GM10847 (cell line): ENCODE measurements around the gene KDM1A.

Experiments used
- POLR2A ChIP-seq: IDR thresholded peaks from 2 replicates; pipeline ENCODE4 v1.6.1; 2011; ENCODE audit not compliant: insufficient read length; ENCODE audit errors: extremely low read depth

Gene KDM1A

DNA sequence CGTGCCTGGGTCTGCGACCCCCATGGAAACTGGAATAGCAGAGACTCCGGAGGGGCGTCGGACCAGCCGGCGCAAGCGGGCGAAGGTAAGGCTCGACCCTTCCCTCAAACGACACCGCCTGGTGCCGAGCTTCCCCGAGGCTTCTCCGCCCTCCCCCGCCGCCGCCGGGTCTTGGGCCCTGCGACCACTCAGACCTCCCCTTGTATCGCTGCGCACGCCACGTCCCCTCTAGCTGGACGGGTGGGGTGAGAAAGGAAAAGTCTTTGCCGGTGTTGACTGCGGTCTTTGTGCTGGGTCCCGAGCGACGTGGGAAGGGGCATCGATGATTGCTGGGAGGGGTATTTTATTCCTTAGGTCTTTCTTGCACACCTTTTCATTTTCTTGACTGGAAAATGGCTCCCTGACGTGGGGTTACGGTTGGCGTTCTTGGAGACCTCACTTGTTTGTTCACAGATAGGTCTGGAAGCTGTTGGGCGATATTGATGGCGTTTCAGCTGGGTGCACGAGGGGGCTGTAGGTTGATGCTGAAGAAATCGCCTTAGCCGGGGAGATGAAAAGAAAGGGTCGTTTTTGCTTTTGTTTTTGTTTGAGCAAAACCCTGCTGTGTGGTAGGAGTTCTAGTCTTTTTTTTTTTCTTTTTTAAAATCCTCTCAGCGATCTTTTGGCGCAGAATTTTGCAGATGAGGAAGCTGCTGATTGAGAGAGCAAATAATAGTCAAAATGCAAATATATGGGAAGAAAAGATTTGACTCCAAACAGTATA lies 776 bp downstream of the KDM1A start:
- no peak for TF ChIP-seq POLR2A

GRCh38 chr1:23020706-23021405 lies 1.6 kb downstream of the KDM1A start:
- no peak for TF ChIP-seq POLR2A

DNA sequence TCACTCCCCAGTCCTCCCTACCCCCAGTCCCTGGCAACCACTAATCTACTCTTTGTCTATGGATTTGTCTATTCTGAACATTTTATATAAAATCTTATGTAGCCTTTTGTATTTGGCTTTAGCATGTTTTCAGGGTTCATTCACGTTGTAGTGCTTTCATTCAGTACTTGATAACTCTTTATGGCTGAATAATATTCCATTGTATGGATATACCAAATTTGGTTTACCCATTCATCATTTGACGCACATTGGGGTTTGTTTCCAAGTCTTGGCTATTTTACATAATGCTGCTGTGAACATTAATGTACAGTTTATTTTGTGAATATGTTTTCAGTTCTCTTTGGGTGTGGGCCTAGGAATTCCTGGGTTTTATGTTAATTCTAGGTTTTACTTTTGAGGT lies 2.6 kb downstream of the KDM1A start:
- TF ChIP-seq POLR2A = no peak

- no peak for TF ChIP-seq POLR2A
These were observed 4.0 kb downstream of the KDM1A start for GRCh38 chr1:23023174-23023845.

GRCh38 chr1:23026568-23026967 lies 7.3 kb downstream of the KDM1A start:
- no peak for TF ChIP-seq POLR2A

DNA sequence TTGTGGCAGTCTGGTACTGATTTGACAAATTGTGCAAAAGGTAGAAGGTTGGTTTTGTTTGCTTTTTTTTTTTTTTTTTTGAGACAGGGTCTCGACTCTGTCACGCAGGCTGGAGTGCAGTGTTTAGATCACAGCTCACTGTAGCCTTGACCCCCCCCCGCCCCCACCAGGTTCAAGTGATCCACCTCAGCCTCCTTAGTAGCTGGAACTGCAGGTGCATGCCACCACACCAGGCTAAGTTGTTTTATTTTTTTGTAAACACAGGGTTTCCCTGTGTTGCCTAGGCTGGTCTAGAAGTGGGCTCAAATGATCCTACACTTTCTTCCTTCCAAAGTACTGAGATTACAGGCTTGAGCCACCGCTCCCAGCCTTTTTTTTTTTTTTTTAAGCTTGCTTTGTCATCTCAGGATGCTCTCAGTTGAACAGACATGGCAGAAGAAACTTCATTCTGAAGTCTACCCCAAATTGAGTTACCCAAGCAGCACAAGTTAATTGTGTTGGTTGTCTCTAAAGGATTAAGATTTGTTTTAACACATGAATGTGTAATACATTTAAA lies 8.2 kb downstream of the KDM1A start:
- no peak for TF ChIP-seq POLR2A

GRCh38 chr1:23029337-23029736 lies 10.1 kb downstream of the KDM1A start:
- TF ChIP-seq POLR2A = no peak

- TF ChIP-seq POLR2A = no peak
These were observed 16.7 kb downstream of the KDM1A start for GRCh38 chr1:23035823-23036452.

GRCh38 chr1:23037081-23037740 lies 17.9 kb downstream of the KDM1A start:
- TF ChIP-seq POLR2A = no peak

GRCh38 chr1:23039308-23039826 lies 20.1 kb downstream of the KDM1A start:
- no peak for TF ChIP-seq POLR2A

DNA sequence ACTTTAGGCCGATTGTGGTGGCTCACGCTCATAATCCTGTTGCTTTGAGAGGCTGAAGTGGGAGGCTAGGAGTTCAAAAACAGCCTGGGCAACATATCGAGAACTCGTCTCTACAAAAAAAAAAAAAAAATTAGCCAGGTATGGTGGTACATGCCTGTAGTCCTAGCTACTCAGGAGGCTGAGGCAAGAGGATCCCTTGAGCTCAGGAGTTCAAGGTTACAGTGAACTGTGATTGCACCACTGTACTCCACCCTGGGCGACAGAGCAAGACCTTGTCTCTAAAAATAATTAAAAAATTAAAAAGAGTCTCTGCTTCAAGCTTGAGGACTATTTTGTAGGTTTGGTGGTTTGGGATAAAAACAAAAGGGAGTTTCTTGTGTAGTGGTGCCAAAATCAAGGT lies 21.2 kb downstream of the KDM1A start:
- TF ChIP-seq POLR2A = no peak

DNA sequence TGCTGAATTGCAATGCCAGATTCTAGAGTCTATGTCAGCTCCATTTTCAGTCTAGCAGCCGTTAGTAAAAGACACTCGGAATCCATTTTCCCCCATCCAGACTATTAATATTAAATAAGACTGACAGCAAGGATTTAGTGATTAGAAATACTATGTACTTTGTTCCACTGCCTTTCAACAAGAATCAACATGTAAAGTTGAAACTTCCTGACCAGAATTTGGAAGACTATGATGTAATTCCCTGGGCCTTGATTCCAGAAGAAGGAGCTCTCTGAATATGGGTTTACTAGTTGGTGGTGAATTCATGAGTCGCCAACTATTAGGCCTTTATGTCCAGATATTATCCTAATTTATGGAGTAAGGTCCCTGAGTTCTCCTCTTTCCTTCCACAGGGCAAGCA lies 24.8 kb downstream of the KDM1A start:
- TF ChIP-seq POLR2A = no peak

GRCh38 chr1:23050201-23050600 lies 30.9 kb downstream of the KDM1A start:
- TF ChIP-seq POLR2A = no peak

DNA sequence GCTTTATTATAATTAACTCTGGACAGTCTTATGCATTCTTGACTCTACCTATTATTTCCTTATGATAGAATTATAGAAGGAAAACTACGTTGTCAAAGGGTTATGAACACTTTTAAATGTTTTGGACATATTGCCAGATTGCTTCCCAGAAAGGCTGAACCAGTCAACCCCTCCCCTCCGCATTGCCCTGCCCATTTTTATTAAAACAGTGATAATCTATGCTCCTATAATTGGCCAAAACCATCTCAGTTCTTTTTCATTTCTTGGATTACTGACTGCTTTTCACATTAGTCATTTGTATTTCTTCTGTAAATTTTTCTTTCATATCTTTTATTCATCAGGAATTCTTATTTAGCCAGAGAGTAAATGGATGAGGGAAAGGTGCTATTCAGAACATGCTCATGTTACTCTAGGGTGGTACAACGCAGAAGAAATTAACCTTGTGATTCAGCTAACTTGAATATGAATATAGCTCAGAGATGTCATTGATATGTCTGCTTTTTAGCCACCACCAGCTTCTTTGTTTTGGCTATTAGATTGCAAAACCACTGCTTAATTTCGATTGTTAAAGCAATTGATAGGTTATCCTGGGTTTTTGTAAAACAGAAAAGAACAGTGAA lies 32.1 kb downstream of the KDM1A start:
- TF ChIP-seq POLR2A = no peak
